Pancreas (tissue), 10 donors: Measurements from ENCODE around the gene TRPC4. TPM values are rescaled to one million over a fixed set of nuclear protein-coding genes. Genes with fewer than 3 reads are reported as not detected.

Experiments used
- ATAC-seq, 4 donors: fragments of 200-7000 bp; cut with Tn5 transposase; one replicate each; pipeline versions ENCODE4 v1.8.0 to v1.9.1; 2020; ENCODE audit warnings: mild to moderate bottlenecking in 4 of 4, moderate library complexity in 4 of 4
- DNase-seq, 6 donors: peaks; one replicate each; pipeline ENCODE4 v3.0.0-alpha.2; 2020
- FAIRE-seq: peaks from 2 replicates; lab custom pipeline; 2012; peaks lifted over from hg19 to GRCh38; lab: Jason Lieb, UNC
- H3K27ac ChIP-seq, 4 donors: fragments of 200-600 bp; sonication (generic); 1 replicate in 3 of 4; 2 replicates in 1 of 4; pipeline versions ENCODE4 v1.5.0 to v1.8.0; 2020
- H3K27me3 ChIP-seq, 4 donors: fragments of 200-600 bp; one replicate each; pipeline ENCODE4 v1.8.0; 2021
- H3K36me3 ChIP-seq, 3 donors: fragments of 200-600 bp; sonication (generic) in 1 of 3; one replicate each; pipeline versions ENCODE4 v1.5.0 to v1.8.0; 2020 to 2021
- H3K4me1 ChIP-seq, 3 donors: fragments of 200-600 bp; one replicate each; pipeline ENCODE4 v1.8.0; 2021
- H3K4me3 ChIP-seq, 4 donors: fragments of 200-600 bp; sonication (generic) in 2 of 4; one replicate each; pipeline versions ENCODE4 v1.5.0 to v1.8.0; 2020 to 2021
- H3K9me3 ChIP-seq, 4 donors: fragments of 200-600 bp; one replicate each; pipeline ENCODE4 v1.8.0; 2021
- WGBS, 2 donors: extraction: QIAGEN DNeasy Blood & Tissue Kit; methylation state at CpG; one replicate each; pipeline ENCODE4 v1.1.7; 2013; 5-methylcytosine and 5-hydroxymethylcytosine counted together
- intact Hi-C, 3 donors: fragments of 100-400 bp; cut with DNase I; formaldehyde crosslinking; loops; one replicate each; pipeline versions ENCODE4 v1.11.1 to v1.14.2; 2022
- polyA plus RNA-seq, 2 donors: library from polyadenylated mRNA; stranded (reverse); fragments of 200-250 nt; gene quantifications; one replicate each; pipeline ENCODE4 v1.2.3, GENCODE V29; 2013
- total RNA-seq, 6 donors: library from RNA; stranded (reverse); fragmentation: NEBNext Ultra II Directional in 4 of 6; extraction: Animal tissue kit (Norgen Biotek cat#: 25700) in 4 of 6; gene quantifications; one replicate each; pipeline versions ENCODE4 v1.2.1 to v1.2.4, GENCODE V29; 2021 to 2023
- TF ChIP-seq, protein P1 (sequence below), 4 donors: fragments of 200-600 bp; sonication (generic) in 3 of 4; IDR thresholded peaks; one replicate each; pipeline versions ENCODE4 v1.5.0 to v1.8.0; 2021; ENCODE audit warnings: antibody characterized with exemption in 4 of 4
- donor health status: healthy with polysubstance abuse.
- donor health status: DM: no; HTN: no; CAD: no; lungs with moderate emphysema.
- donor health status: DM: no; HTN: no; CAD: no.
- donor health status: control.
- donor health status: control.
- donor health status: Bipolar disorder and iron deficiency.
- donor health status: DM: yes; HTN: yes; CAD: no.
- donor health status: DM: no; HTN: no; CAD: no.
- donor health status: DM: no; HTN: no; CAD: no.
- donor health status: DM: yes; HTN: yes; CAD: no.

Gene TRPC4
- total and polyA plus RNA-seq, 8 donors, result 0.32 to 1.7 (median 0.62) TPM

DNA sequence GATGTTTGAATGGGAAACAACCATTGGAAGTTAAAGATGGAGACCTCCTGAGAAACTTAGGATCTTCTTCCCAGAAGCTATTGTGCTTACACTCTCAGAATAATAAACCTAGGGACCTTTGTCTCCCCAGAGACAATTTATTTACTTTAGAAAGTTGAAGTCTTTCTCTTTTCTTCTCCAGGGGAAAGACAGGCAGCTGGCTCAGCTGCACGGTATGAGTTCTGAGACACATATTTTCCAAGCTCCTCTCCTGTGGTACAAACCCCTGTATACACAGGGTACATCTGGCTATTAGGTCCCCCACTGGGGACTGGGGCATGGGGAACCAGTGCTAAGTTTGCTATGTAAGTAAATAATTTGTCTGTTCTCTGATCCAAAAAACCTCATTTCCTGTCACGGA, 203.5 kb downstream of the TRPC4 start:
- 39 to 41% methylated on average over 2 of the region's 2 CpGs for WGBS, 2 donors
- Histone ChIP-seq H3K9me3 (no peaks in the 10 kb centered on the region), H3K27me3 (no peaks in the 10 kb centered on the region), H3K27ac (no peak overlapping the region), H3K4me1 (no peaks in the 10 kb centered on the region), H3K4me3 (no peak overlapping the region), H3K36me3 (no peaks in the 10 kb centered on the region)
- FAIRE-seq, result no peak
- TF ChIP-seq, protein P1, sequence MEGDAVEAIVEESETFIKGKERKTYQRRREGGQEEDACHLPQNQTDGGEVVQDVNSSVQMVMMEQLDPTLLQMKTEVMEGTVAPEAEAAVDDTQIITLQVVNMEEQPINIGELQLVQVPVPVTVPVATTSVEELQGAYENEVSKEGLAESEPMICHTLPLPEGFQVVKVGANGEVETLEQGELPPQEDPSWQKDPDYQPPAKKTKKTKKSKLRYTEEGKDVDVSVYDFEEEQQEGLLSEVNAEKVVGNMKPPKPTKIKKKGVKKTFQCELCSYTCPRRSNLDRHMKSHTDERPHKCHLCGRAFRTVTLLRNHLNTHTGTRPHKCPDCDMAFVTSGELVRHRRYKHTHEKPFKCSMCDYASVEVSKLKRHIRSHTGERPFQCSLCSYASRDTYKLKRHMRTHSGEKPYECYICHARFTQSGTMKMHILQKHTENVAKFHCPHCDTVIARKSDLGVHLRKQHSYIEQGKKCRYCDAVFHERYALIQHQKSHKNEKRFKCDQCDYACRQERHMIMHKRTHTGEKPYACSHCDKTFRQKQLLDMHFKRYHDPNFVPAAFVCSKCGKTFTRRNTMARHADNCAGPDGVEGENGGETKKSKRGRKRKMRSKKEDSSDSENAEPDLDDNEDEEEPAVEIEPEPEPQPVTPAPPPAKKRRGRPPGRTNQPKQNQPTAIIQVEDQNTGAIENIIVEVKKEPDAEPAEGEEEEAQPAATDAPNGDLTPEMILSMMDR (IDR thresholded peaks at IDR 0.05), result no peak
- DNase-seq, result no peak
- intact Hi-C loops, result no loop called here
- no peak for ATAC-seq

GRCh38 chr13:37665420-37665819, 204.2 kb downstream of the TRPC4 start:
- FAIRE-seq (no peak), DNase-seq (no peak), ATAC-seq (no peak)
- Histone ChIP-seq H3K4me1 (no peaks in the 10 kb centered on the region), H3K36me3 (no peaks in the 10 kb centered on the region), H3K27ac (no peak overlapping the region), H3K9me3 (no peaks in the 10 kb centered on the region), H3K4me3 (no peak overlapping the region), H3K27me3 (no peaks in the 10 kb centered on the region)
- intact Hi-C loops, result no loop called here
- 46 to 55% methylated on average over 2 of the region's 2 CpGs for WGBS, 2 donors
- TF ChIP-seq, protein P1 (IDR thresholded peaks at IDR 0.05), result no peak

- Histone ChIP-seq H3K36me3 (no peaks in the 10 kb centered on the region), H3K27ac (no peak overlapping the region), H3K4me3 (no peak overlapping the region), H3K27me3 (no peaks in the 10 kb centered on the region), H3K9me3 (no peaks in the 10 kb centered on the region), H3K4me1 (no peaks in the 10 kb centered on the region)
- TF ChIP-seq, protein P1 (IDR thresholded peaks at IDR 0.05), result no peak
- no peak for DNase-seq
- 65 to 77% methylated on average over 4 of the region's 4 CpGs for WGBS, 2 donors
- no peak for ATAC-seq
- FAIRE-seq, result no peak
- intact Hi-C loops, result no loop called here
These were observed 205.8 kb downstream of the TRPC4 start for GRCh38 chr13:37663724-37664123.

DNA sequence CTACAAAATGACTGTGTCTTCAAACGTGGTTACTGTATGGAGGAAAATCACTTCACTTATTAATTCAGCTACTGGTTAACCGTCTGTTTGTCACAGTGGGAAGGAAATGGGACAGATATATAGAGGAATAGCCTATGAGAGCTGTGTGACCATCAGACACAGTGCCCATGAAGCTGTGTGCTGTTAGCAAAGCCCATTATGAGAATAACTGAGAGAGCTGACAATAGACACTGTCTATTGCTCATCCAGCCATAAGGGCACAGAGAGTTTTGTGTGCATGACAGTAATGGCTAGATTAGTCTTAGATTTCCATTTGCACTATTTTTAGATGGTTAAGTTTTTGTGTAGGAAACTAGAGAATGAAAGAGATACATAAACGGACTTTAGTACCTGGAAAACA, 206.9 kb downstream of the TRPC4 start:
- intact Hi-C loops, result no loop called here
- 41 to 42% methylated on average over 3 of the region's 3 CpGs for WGBS, 2 donors
- TF ChIP-seq, protein P1 (IDR thresholded peaks at IDR 0.05), result no peak
- no peak overlapping the region for H3K27ac ChIP-seq
- DNase-seq (no peak), FAIRE-seq (no peak), ATAC-seq (no peak)
- H3K9me3 ChIP-seq, result no peaks in the 10 kb centered on the region
- no peaks in the 10 kb centered on the region for H3K36me3 ChIP-seq
- no peaks in the 10 kb centered on the region for H3K4me1 ChIP-seq
- no peaks in the 10 kb centered on the region for H3K27me3 ChIP-seq
- H3K4me3 ChIP-seq, result no peak overlapping the region

DNA sequence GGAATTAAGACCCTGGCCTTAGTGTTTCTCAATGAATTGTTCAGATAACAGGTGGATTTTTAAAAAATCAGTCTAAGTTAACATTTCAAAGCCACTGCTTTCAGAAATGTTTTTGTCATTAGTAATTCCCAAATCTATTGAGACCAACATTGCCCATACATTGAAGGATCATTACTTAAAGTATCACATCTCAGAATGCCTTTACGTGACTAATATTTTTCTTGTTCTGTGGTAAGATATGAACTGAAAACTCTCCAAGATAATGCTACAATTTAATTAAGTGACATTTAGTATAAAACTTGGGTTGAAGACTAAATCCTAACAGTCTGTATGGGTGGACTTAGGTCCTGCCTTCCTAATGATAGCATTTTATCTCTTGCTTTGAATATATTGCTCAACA, 211.6 kb downstream of the TRPC4 start:
- FAIRE-seq, result no peak
- TF ChIP-seq, protein P1 (IDR thresholded peaks at IDR 0.05), result no peak
- Histone ChIP-seq H3K27ac (no peak overlapping the region), H3K9me3 (no peaks in the 10 kb centered on the region), H3K27me3 (no peaks in the 10 kb centered on the region), H3K36me3 (no peaks in the 10 kb centered on the region), H3K4me3 (no peak overlapping the region), H3K4me1 (no peaks in the 10 kb centered on the region)
- no peak for ATAC-seq
- no peak for DNase-seq
- intact Hi-C loops, result no loop called here
- 85 to 93% methylated on average over 1 of the region's 1 CpG for WGBS, 2 donors
